Tongue (tissue), 2 donors: ENCODE results near the gene SEPTIN10. TPM values are rescaled to one million over a fixed set of nuclear protein-coding genes. Genes with fewer than 3 reads are reported as not detected.

Experiments
- DNase-seq: peaks from one replicate; pipeline ENCODE4 v3.0.0-alpha.2; 2015
- total RNA-seq: library from RNA; depleted of rRNA; stranded (reverse); fragments of >200 nt; gene quantifications from one replicate; pipeline ENCODE4 v1.2.3, GENCODE V29; 2014

Gene SEPTIN10
- total RNA-seq, 1 donor from 2014 or later, result 113 TPM

GRCh38 chr2:109494351-109494750 lies 119.4 kb downstream of the SEPTIN10 start:
- DNase-seq, result no peak

DNA sequence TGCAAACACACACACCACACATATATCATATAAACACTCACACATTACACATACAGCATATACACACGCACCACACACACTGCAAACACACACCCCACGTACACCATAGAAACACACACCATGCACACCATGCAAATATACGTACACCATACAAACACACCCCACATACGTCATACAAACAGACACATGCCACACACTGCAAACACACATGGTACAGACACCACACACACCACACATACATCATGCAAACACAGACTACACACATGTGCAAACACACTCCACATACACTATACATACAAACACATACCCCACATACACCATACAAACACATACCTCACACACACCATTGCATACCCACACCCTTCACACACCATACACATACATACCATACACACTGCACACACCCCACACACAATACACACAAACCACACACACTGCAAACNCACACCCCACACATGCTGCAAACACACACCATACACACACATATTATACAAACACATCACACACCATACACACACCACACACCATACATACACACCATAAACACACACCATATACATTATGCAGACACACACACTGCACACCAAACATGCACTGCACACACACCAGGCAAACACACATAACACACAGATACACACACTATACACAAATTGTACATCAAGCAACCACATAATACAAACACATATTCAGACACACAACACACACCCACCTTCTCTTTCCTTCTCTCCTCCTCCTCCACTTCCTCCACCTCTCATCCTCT lies 120.4 kb downstream of the SEPTIN10 start:
- no peak for DNase-seq

Other genes with a start within 250 kb of the SEPTIN10 start
- gene SOWAHC, start 398 bp upstream of the SEPTIN10 start, total RNA-seq, result 23.0 TPM
- 53.6 TPM for gene RGPD5, start 180.3 kb upstream of the SEPTIN10 start, total RNA-seq